ENCODE measurements around the gene MEGF11. TPM values are rescaled to one million over a fixed set of nuclear protein-coding genes. Genes with fewer than 3 reads are reported as not detected.

Gene MEGF11
- total RNA-seq, 1 experiment from 2014 or later, result 2.3 TPM

- Histone ChIP-seq H4K20me1 (ENCODE audit: insufficient read depth) (no peaks in the 10 kb centered on the region), H3K36me3 (ENCODE audit: control insufficient read depth in 1 of 2, insufficient read depth in 2 of 2, low read length in 2 of 2) (no peaks in the 10 kb centered on the region), H3K27ac (ENCODE audit: low read depth, low read length) (no peak overlapping the region), H3K4me3 (replicated peaks in 1 of 2; ENCODE audit: low read depth in 1 of 2, low read length in 2 of 2) (no peak overlapping the region), H3K4me2 (ENCODE audit: low read length) (no peak overlapping the region), H3K9me3 (ENCODE audit: control insufficient read depth in 1 of 2, insufficient read depth in 1 of 2, low read depth in 1 of 2, low read length in 2 of 2) (no peaks in the 10 kb centered on the region), H3K9ac (ENCODE audit: low read length) (no peak overlapping the region), H2AFZ (ENCODE audit: low read depth, low read length, poor library complexity, severe bottlenecking) (no peak overlapping the region), H3K9me2 (ENCODE audit: insufficient read depth) (no peaks in the 10 kb centered on the region), H3K27me3 (ENCODE audit: insufficient read depth, low read length) (no peaks in the 10 kb centered on the region), H3K4me1 (ENCODE audit: control insufficient read depth in 1 of 2, insufficient read depth in 2 of 2, low read length in 2 of 2) (peaks cover 10 to 14% of the 10 kb centered on the region in 2 experiments; a peak in 3 of 4 replicates), H3K79me2 (ENCODE audit: insufficient read depth, low read length) (no peaks in the 10 kb centered on the region)
- TF ChIP-seq YY1 (IDR thresholded peaks at IDR 0.05; ENCODE audit: extremely low read depth, insufficient replicate concordance, low read depth, low read length), result no peak
- no peak for TF ChIP-seq CBX3 (IDR thresholded peaks at IDR 0.05; ENCODE audit: low read depth)
- TF ChIP-seq RAD21 (IDR thresholded peaks at IDR 0.05; ENCODE audit: low read depth), result no peak
- TF ChIP-seq, protein P1, sequence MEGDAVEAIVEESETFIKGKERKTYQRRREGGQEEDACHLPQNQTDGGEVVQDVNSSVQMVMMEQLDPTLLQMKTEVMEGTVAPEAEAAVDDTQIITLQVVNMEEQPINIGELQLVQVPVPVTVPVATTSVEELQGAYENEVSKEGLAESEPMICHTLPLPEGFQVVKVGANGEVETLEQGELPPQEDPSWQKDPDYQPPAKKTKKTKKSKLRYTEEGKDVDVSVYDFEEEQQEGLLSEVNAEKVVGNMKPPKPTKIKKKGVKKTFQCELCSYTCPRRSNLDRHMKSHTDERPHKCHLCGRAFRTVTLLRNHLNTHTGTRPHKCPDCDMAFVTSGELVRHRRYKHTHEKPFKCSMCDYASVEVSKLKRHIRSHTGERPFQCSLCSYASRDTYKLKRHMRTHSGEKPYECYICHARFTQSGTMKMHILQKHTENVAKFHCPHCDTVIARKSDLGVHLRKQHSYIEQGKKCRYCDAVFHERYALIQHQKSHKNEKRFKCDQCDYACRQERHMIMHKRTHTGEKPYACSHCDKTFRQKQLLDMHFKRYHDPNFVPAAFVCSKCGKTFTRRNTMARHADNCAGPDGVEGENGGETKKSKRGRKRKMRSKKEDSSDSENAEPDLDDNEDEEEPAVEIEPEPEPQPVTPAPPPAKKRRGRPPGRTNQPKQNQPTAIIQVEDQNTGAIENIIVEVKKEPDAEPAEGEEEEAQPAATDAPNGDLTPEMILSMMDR (IDR thresholded peaks at IDR 0.05 in 2 of 3, conservative IDR thresholded peaks at IDR 0.05 in 1 of 3; ENCODE audit: borderline replicate concordance in 1 of 3, insufficient read depth in 1 of 3, low read depth in 2 of 3, low read length in 2 of 3), result no peak
- BruUV-seq (replicated peaks), result no TSS peak
- DNase-seq (ENCODE audit: low read depth, low spot score), result no peak
- ChIA-PET POLR2A (no interaction called here), RAD21 (ENCODE audit: low non-redundant PET in 1 of 2, low total read pairs in 2 of 2, uncharacterized antibody in 2 of 2, unreplicated experiment in 2 of 2) (interaction anchor here in 1 of 2 experiments (1.3 kb wide), 1 partner anchor 149 kb away, joined by 3 read pairs; no protein-coding TSS in a partner anchor), CTCF (no interaction called here)
- intact Hi-C loops (cut with micrococcal nuclease), result no loop called here
- ATAC-seq, result no peak
Observed at GRCh38 chr15:66042624-66043023, 210.9 kb downstream of the MEGF11 start.

DNA sequence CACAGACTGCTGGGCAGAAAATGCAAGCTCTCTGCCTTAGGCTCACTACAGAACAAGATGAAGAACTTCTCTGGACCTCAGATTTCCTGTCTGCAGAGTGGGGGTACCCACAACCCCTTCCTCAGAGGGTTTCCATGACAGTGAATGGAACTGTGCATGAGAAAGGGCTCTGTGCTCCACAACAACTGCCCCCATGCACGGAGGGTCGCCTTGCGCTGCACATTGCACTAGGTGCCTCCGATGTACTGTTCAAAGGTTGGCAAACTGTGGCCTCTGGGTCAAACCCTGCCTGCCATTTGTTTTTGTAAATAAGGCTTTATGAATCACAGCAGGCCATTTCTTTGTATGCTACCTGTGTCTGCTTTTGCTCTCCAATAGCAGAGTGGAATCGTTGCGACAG, 212.3 kb downstream of the MEGF11 start:
- peaks cover 10 to 14% of the 10 kb centered on the region in 2 experiments; a peak in 3 of 4 replicates for H3K4me1 ChIP-seq (ENCODE audit: control insufficient read depth in 1 of 2, insufficient read depth in 2 of 2, low read length in 2 of 2)
- intact Hi-C loops (cut with micrococcal nuclease), result no loop called here
- ChIA-PET RAD21 (ENCODE audit: low non-redundant PET in 1 of 2, low total read pairs in 2 of 2, uncharacterized antibody in 2 of 2, unreplicated experiment in 2 of 2) (no interaction called here), POLR2A (no interaction called here), CTCF (no interaction called here)
- ATAC-seq (no peak), DNase-seq (ENCODE audit: low read depth, low spot score) (no peak)
- no peaks in the 10 kb centered on the region for H3K79me2 ChIP-seq (ENCODE audit: insufficient read depth, low read length)
- no peak overlapping the region for H3K4me3 ChIP-seq (replicated peaks in 1 of 2; ENCODE audit: low read depth in 1 of 2, low read length in 2 of 2)
- H3K9me3 ChIP-seq (ENCODE audit: control insufficient read depth in 1 of 2, insufficient read depth in 1 of 2, low read depth in 1 of 2, low read length in 2 of 2), result no peaks in the 10 kb centered on the region
- H3K36me3 ChIP-seq (ENCODE audit: control insufficient read depth in 1 of 2, insufficient read depth in 2 of 2, low read length in 2 of 2), result no peaks in the 10 kb centered on the region
- H4K20me1 ChIP-seq (ENCODE audit: insufficient read depth), result no peaks in the 10 kb centered on the region
- no peak overlapping the region for H3K9ac ChIP-seq (ENCODE audit: low read length)
- no peak for TF ChIP-seq REST (IDR thresholded peaks at IDR 0.05; ENCODE audit: low read depth)
- no peak for TF ChIP-seq SRF (IDR thresholded peaks at IDR 0.05; ENCODE audit: low read depth)
- TF ChIP-seq, protein P2, sequence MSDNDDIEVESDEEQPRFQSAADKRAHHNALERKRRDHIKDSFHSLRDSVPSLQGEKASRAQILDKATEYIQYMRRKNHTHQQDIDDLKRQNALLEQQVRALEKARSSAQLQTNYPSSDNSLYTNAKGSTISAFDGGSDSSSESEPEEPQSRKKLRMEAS (IDR thresholded peaks at IDR 0.05), result no peak
- no peak for TF ChIP-seq POLR2AphosphoS5 (IDR thresholded peaks at IDR 0.05; ENCODE audit: low read depth, low read length)
- no peak for TF ChIP-seq SIN3A (IDR thresholded peaks at IDR 0.05; ENCODE audit: low read depth)
- TF ChIP-seq JUND (IDR thresholded peaks at IDR 0.05), result no peak
- no peak for TF ChIP-seq FOSL1 (IDR thresholded peaks at IDR 0.05; ENCODE audit: low read depth)
- TF ChIP-seq ZNF274 (IDR thresholded peaks at IDR 0.05; ENCODE audit: low read depth, low read length), result no peak
- TF ChIP-seq ZFX (IDR thresholded peaks at IDR 0.05), result no peak
- H3K27ac ChIP-seq (ENCODE audit: low read depth, low read length), result no peak overlapping the region
- BruUV-seq (replicated peaks), result no TSS peak
- H3K4me2 ChIP-seq (ENCODE audit: low read length), result no peak overlapping the region
- H3K9me2 ChIP-seq (ENCODE audit: insufficient read depth), result no peaks in the 10 kb centered on the region
- H2AFZ ChIP-seq (ENCODE audit: low read depth, low read length, poor library complexity, severe bottlenecking), result no peak overlapping the region
- no peaks in the 10 kb centered on the region for H3K27me3 ChIP-seq (ENCODE audit: insufficient read depth, low read length)
